GM19328 (cell line): Measurements from ENCODE around the gene ARHGEF39.

ENCODE experiments used
- ATAC-seq: cut with Tn5 transposase; IDR thresholded peaks from one replicate; pipeline ENCODE4 v1.9.1; 2021; ENCODE audit warnings: mild to moderate bottlenecking, moderate library complexity; ENCODE audit not compliant: unreplicated experiment

ARHGEF39 gene

GRCh38 chr9:35679091-35679490 is 14.1 kb upstream of the ARHGEF39 start:
- no peak for ATAC-seq

- no peak for ATAC-seq
Observed at GRCh38 chr9:35675732-35676392, 10.9 kb upstream of the ARHGEF39 start.

GRCh38 chr9:35675204-35675603 is 10.2 kb upstream of the ARHGEF39 start:
- ATAC-seq: no peak

GRCh38 chr9:35674025-35674361 is 9.0 kb upstream of the ARHGEF39 start:
- ATAC-seq: no peak

- no peak for ATAC-seq
Observed at GRCh38 chr9:35673132-35674024, 8.4 kb upstream of the ARHGEF39 start, which contains the start of gene CA9. Gene CA9, plus strand, starts transcription at chr9:35673928. Its CDS starts 32 bp downstream, at chr9:35673960.

GRCh38 chr9:35669331-35670145 is 4.5 kb upstream of the ARHGEF39 start:
- no peak for ATAC-seq

- no peak for ATAC-seq
Observed at GRCh38 chr9:35667939-35668338, 2.9 kb upstream of the ARHGEF39 start.

GRCh38 chr9:35666549-35666948 is 1.6 kb upstream of the ARHGEF39 start:
- no peak for ATAC-seq

- no peak for ATAC-seq
Observed at GRCh38 chr9:35666045-35666444, 1.1 kb upstream of the ARHGEF39 start.

- no peak for ATAC-seq
Observed at GRCh38 chr9:35665471-35665818, 450 bp upstream of the ARHGEF39 start.

- no peak for ATAC-seq
Observed at GRCh38 chr9:35662437-35662836, 2.6 kb downstream of the ARHGEF39 start.

- no peak for ATAC-seq
Observed at GRCh38 chr9:35661756-35662350, 3.1 kb downstream of the ARHGEF39 start.

GRCh38 chr9:35660966-35661415 is 4.0 kb downstream of the ARHGEF39 start:
- ATAC-seq: no peak

- no peak for ATAC-seq
Observed at GRCh38 chr9:35659340-35659739, 5.7 kb downstream of the ARHGEF39 start.

GRCh38 chr9:35658968-35659220 is 6.1 kb downstream of the ARHGEF39 start:
- no peak for ATAC-seq

GRCh38 chr9:35658137-35658967 is 6.6 kb downstream of the ARHGEF39 start, which contains the start of gene CCDC107:
Gene CCDC107, plus strand, starts transcription at chr9:35658292. Its CDS starts 88 bp downstream, at chr9:35658380.
- peak; percentile 61 for ATAC-seq

GRCh38 chr9:35657546-35658136 is 7.4 kb downstream of the ARHGEF39 start, which contains the start of gene RMRP:
Gene RMRP, minus strand, starts transcription at chr9:35658019.
- ATAC-seq: peak; percentile 80

- no peak for ATAC-seq
Observed at GRCh38 chr9:35656831-35657545, 8.0 kb downstream of the ARHGEF39 start.

- no peak for ATAC-seq
Observed at GRCh38 chr9:35656348-35656747, 8.6 kb downstream of the ARHGEF39 start.
